Upper lobe of right lung (tissue), 1 donor: Measurements from ENCODE around the gene CFAP251. TPM values are rescaled to one million over a fixed set of nuclear protein-coding genes. Genes with fewer than 3 reads are reported as not detected.
A peak's percentile ranks its signal among the peaks of the same experiment; 100 is the strongest.
"Not testable (repeated sequence)": the region's sequence is repeated elsewhere in the genome, so short reads cannot be mapped to it uniquely, and the experiment has no call there.

ENCODE experiments used
- ATAC-seq: fragments of 200-7000 bp; cut with Tn5 transposase; one replicate; pipeline ENCODE4 v1.9.1; 2020; ENCODE audit warnings: mild to moderate bottlenecking, moderate library complexity
- DNase-seq: peaks from one replicate; pipeline ENCODE4 v3.0.0-alpha.2; 2020
- H3K27ac ChIP-seq: fragments of 200-600 bp; one replicate; pipeline ENCODE4 v1.8.0; 2022
- H3K27me3 ChIP-seq: fragments of 200-600 bp; one replicate; pipeline ENCODE4 v1.8.0; 2022; ENCODE audit warnings: mild to moderate bottlenecking
- H3K36me3 ChIP-seq: fragments of 200-600 bp; one replicate; pipeline ENCODE4 v1.8.0; 2022
- H3K4me1 ChIP-seq: fragments of 200-600 bp; one replicate; pipeline ENCODE4 v1.8.0; 2022
- H3K4me3 ChIP-seq: fragments of 200-600 bp; one replicate; pipeline ENCODE4 v1.8.0; 2022; ENCODE audit warnings: mild to moderate bottlenecking
- H3K9me3 ChIP-seq: fragments of 200-600 bp; one replicate; pipeline ENCODE4 v1.8.0; 2022
- CTCF ChIP-seq: fragments of 200-600 bp; IDR thresholded peaks from one replicate; pipeline ENCODE4 v1.8.0; 2022; ENCODE audit warnings: antibody characterized with exemption
- intact Hi-C: fragments of 100-400 bp; cut with DNase I; formaldehyde crosslinking; loops from one replicate; pipeline ENCODE4 v1.11.0; 2022
- long read RNA-seq: library from polyadenylated mRNA; unstranded; transcript quantifications from one replicate; pipeline ENCODE4 v2.0.0, GENCODE V29; 2021
- total RNA-seq: library from RNA; stranded (reverse); fragmentation: NEBNext Ultra II Directional; extraction: Animal tissue kit (Norgen Biotek cat#: 25700); gene quantifications from one replicate; pipeline ENCODE4 v1.2.1, GENCODE V29; 2021
- donor health status: DM: no; HTN: yes; CAD: no; lungs with severe emphysema.

Gene CFAP251
- 2.5 TPM for total RNA-seq
- long read RNA-seq, partial matches to known transcripts = 1 of 3 reads
- long read RNA-seq, other reads (novel, unspliced or antisense) = 2 of 3 reads

- peak within 1 kb of the TSS; percentile 56 for H3K4me3 ChIP-seq
- peak; percentile 64 for TF ChIP-seq CTCF
- intact Hi-C loops = no loop called here
- ATAC-seq (peak; percentile 99), DNase-seq (peak; percentile 99)
- no peaks in the 10 kb centered on the region for H3K9me3 ChIP-seq
- H3K4me1 ChIP-seq = peaks cover 6% of the 10 kb centered on the region
- peaks cover 42% of the 10 kb centered on the region for H3K36me3 ChIP-seq
- peak within 1 kb of the TSS; percentile 53 for H3K27ac ChIP-seq
- no peaks in the 10 kb centered on the region for H3K27me3 ChIP-seq
Observed at GRCh38 chr12:121917950-121918678, at the start of gene CFAP251. CFAP251 (plus strand) TSS chr12:121918592; CDS start chr12:121921306, 2,714 bp downstream.

- DNase-seq, intact Hi-C loops, ATAC-seq, H3K4me1 ChIP-seq, H3K4me3 ChIP-seq, H3K27me3 ChIP-seq, H3K36me3 ChIP-seq, H3K9me3 ChIP-seq, H3K27ac ChIP-seq: not testable (repeated sequence)
Observed at GRCh38 chr12:121869229-121869628, 49.2 kb upstream of the CFAP251 start.

- no peak for TF ChIP-seq CTCF
- no peaks in the 10 kb centered on the region for H3K36me3 ChIP-seq
- no peaks in the 10 kb centered on the region for H3K9me3 ChIP-seq
- H3K27me3 ChIP-seq = no peaks in the 10 kb centered on the region
- ATAC-seq = no peak
- no peak for DNase-seq
- no peak overlapping the region for H3K27ac ChIP-seq
- H3K4me3 ChIP-seq = no peak overlapping the region
- no peaks in the 10 kb centered on the region for H3K4me1 ChIP-seq
- intact Hi-C loops = no loop called here
Observed at GRCh38 chr12:121871467-121871866, 46.9 kb upstream of the CFAP251 start.

GRCh38 chr12:121872546-121873215 lies 45.7 kb upstream of the CFAP251 start:
- intact Hi-C loops = no loop called here
- H3K27ac ChIP-seq = no peak overlapping the region

GRCh38 chr12:121873216-121873569 lies 45.2 kb upstream of the CFAP251 start:
- peak; percentile 32 for ATAC-seq
- intact Hi-C loops = no loop called here

More at GRCh38 chr12:121872546-121873215, 45.7 kb upstream of the CFAP251 start:
- Histone ChIP-seq H3K4me1 (no peaks in the 10 kb centered on the region), H3K9me3 (no peaks in the 10 kb centered on the region), H3K4me3 (no peak overlapping the region), H3K27me3 (no peaks in the 10 kb centered on the region), H3K36me3 (no peaks in the 10 kb centered on the region)
- no peak for DNase-seq
- TF ChIP-seq CTCF = no peak
- peak; percentile 20 for ATAC-seq

More at GRCh38 chr12:121873216-121873569, 45.2 kb upstream of the CFAP251 start:
- TF ChIP-seq CTCF = no peak
- Histone ChIP-seq H3K9me3 (no peaks in the 10 kb centered on the region), H3K27me3 (no peaks in the 10 kb centered on the region), H3K4me1 (no peaks in the 10 kb centered on the region), H3K27ac (no peak overlapping the region), H3K4me3 (no peak overlapping the region), H3K36me3 (no peaks in the 10 kb centered on the region)
- DNase-seq = no peak
